ENCODE data around the gene SPACA4.

The SPACA4 gene

GRCh38 chr19:48651683-48652048 is 45.1 kb downstream of the SPACA4 start:
- DNase-seq (ENCODE audit: low read depth) = no peak

DNA sequence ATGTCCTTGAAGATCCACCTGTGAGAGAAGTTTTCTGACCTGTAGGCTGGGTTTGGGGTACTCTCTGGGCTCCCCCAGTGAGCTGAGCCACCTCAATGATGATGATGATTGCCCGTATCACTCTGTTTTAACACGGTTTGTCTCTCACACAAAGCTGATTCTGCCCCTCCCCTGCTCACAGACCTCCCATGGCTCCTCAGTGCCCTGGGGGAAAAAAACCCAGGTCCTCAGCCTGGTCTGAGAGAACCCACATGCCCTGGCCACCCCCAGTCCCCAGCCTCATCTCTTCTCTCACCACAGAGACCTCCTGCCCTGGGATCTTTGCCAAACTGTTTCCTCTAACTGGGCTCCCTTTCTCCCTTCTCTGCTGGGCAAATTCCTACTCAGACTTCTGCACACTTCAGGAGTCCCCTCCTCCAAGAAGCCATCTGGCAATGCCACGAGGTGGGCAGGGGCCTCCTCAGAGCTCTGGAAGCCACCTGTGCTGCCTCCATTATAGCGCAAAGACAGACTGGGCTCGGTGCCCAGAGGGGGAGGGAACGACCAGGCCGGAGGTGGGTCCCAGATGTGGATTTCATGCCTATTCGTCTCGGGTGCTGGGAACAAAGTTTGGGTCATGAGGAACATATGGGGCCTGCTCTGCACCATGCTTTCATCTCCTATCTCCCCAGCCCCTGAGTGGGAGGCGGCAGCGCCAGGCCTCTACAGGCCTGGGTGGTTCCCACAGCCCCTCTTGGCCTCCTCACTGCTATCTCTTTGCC is 47.9 kb downstream of the SPACA4 start:
- no peak for DNase-seq (ENCODE audit: low read depth)

GRCh38 chr19:48656840-48657474 is 50.4 kb downstream of the SPACA4 start:
- no peak for DNase-seq (ENCODE audit: low read depth)
